Tibial nerve (tissue), 4 donors: ENCODE results near the gene PLXNB1. TPM values are rescaled to one million over a fixed set of nuclear protein-coding genes. Genes with fewer than 3 reads are reported as not detected.

Experiments
- DNase-seq, 2 donors: peaks; one replicate each; pipeline ENCODE4 v3.0.0-alpha.2; 2019; ENCODE audit warnings: low spot score in 2 of 2
- H3K27ac ChIP-seq, 4 donors: fragments of 200-600 bp; sonication (generic) in 3 of 4; one replicate each; pipeline ENCODE4 v1.5.1; 2017 to 2019; ENCODE audit warnings: mild to moderate bottlenecking in 1 of 4
- H3K27me3 ChIP-seq, 2 donors: fragments of 200-600 bp; sonication (generic) in 1 of 2; one replicate each; pipeline versions ENCODE4 v1.5.1 to v1.6.0; 2017 to 2019
- H3K36me3 ChIP-seq, 3 donors: fragments of 200-600 bp; sonication (generic); one replicate each; pipeline ENCODE4 v1.5.1; 2018 to 2019
- H3K4me1 ChIP-seq, 4 donors: fragments of 200-600 bp; sonication (generic) in 3 of 4; one replicate each; pipeline ENCODE4 v1.5.1; 2017 to 2019
- H3K4me3 ChIP-seq, 4 donors: fragments of 200-600 bp; sonication (generic) in 3 of 4; one replicate each; pipeline ENCODE4 v1.5.1; 2017 to 2019; ENCODE audit warnings: mild to moderate bottlenecking in 1 of 4, moderate library complexity in 1 of 4
- H3K9me3 ChIP-seq, 4 donors: fragments of 200-600 bp; sonication (generic) in 3 of 4; one replicate each; pipeline ENCODE4 v1.5.1; 2017 to 2019
- CTCF ChIP-seq, 5 experiments: fragments of 200-600 bp in 3 of 5; fragments of 450-650 bp in 2 of 5; sonication (generic) in 3 of 5; IDR thresholded peaks; one replicate each; pipeline ENCODE4 v1.5.1; 2016 to 2019; ENCODE audit warnings: antibody characterized with exemption in 5 of 5, mild to moderate bottlenecking in 3 of 5, moderate library complexity in 2 of 5
- EP300 ChIP-seq, 2 donors: sonication (generic); formaldehyde crosslinking; IDR thresholded peaks; one replicate each; pipeline ENCODE4 v1.6.1; 2017; ENCODE audit warnings: antibody characterized with exemption in 2 of 2, mild to moderate bottlenecking in 1 of 2
- POLR2A ChIP-seq, 2 donors: fragments of 450-650 bp; IDR thresholded peaks; one replicate each; pipeline ENCODE4 v1.6.1; 2017; ENCODE audit warnings: antibody characterized with exemption in 2 of 2, mild to moderate bottlenecking in 2 of 2, moderate library complexity in 2 of 2
- WGBS, 2 donors: methylation state at CpG; one replicate each; pipeline ENCODE4 v1.1.5; 2018; 5-methylcytosine and 5-hydroxymethylcytosine counted together
- total RNA-seq, 4 donors: library from RNA; depleted of rRNA; stranded (reverse); fragments of >200 nt; gene quantifications; one replicate each; pipeline ENCODE4 v1.1.0, GENCODE V29; 2016

The PLXNB1 gene
- total RNA-seq, 4 donors from 2014 or later: 216 to 379 (median 339) TPM

- Histone ChIP-seq H3K27ac (peak overlapping the region in 1 of 4 donors; percentile 47), H3K4me3 (no peak overlapping the region), H3K36me3 (peaks cover 0 to 19% (median 0%) of the 10 kb centered on the region in 3 donors), H3K27me3 (no peaks in the 10 kb centered on the region), H3K4me1 (peaks cover 0 to 21% (median 10%) of the 10 kb centered on the region in 4 donors), H3K9me3 (no peaks in the 10 kb centered on the region)
- TF ChIP-seq EP300 (IDR thresholded peaks at IDR 0.05) (no peak), POLR2A (IDR thresholded peaks at IDR 0.05) (no peak), CTCF (IDR thresholded peaks at IDR 0.05) (no peak)
- DNase-seq: no peak
- 56 to 71% methylated on average over 4 of the region's 4 CpGs for WGBS, 2 donors
Observed at GRCh38 chr3:48399387-48400172, 30.3 kb downstream of the PLXNB1 start.

GRCh38 chr3:48398701-48399386 is 31.0 kb downstream of the PLXNB1 start:
- peaks cover 0 to 12% (median 0%) of the 10 kb centered on the region in 3 donors for H3K36me3 ChIP-seq
- H3K27me3 ChIP-seq: no peaks in the 10 kb centered on the region
- no peak overlapping the region for H3K4me3 ChIP-seq
- DNase-seq: no peak
- WGBS, 2 donors: 54 to 65% methylated on average over 11 of the region's 11 CpGs
- peaks cover 0 to 21% (median 10%) of the 10 kb centered on the region in 4 donors for H3K4me1 ChIP-seq
- peak overlapping the region in 1 of 4 donors; percentile 47 for H3K27ac ChIP-seq
- H3K9me3 ChIP-seq: no peaks in the 10 kb centered on the region
- no peak for TF ChIP-seq POLR2A (IDR thresholded peaks at IDR 0.05)
- TF ChIP-seq EP300 (IDR thresholded peaks at IDR 0.05): no peak
- TF ChIP-seq CTCF (IDR thresholded peaks at IDR 0.05): no peak

- Histone ChIP-seq H3K9me3 (no peaks in the 10 kb centered on the region), H3K36me3 (peaks cover 0 to 4% (median 0%) of the 10 kb centered on the region in 3 donors), H3K27ac (no peak overlapping the region), H3K4me3 (no peak overlapping the region), H3K4me1 (peaks cover 0 to 21% (median 10%) of the 10 kb centered on the region in 4 donors), H3K27me3 (no peaks in the 10 kb centered on the region)
- DNase-seq: no peak
- WGBS, 2 donors: 59 to 60% methylated on average over 7 of the region's 9 CpGs
- TF ChIP-seq POLR2A (IDR thresholded peaks at IDR 0.05): no peak
- TF ChIP-seq EP300 (IDR thresholded peaks at IDR 0.05): no peak
- no peak for TF ChIP-seq CTCF (IDR thresholded peaks at IDR 0.05)
Observed at GRCh38 chr3:48397767-48398681, 31.9 kb downstream of the PLXNB1 start.

- TF ChIP-seq POLR2A (IDR thresholded peaks at IDR 0.05) (no peak), CTCF (IDR thresholded peaks at IDR 0.05) (no peak), EP300 (IDR thresholded peaks at IDR 0.05) (no peak)
- Histone ChIP-seq H3K36me3 (no peaks in the 10 kb centered on the region), H3K4me1 (no peaks in the 10 kb centered on the region), H3K27ac (no peak overlapping the region), H3K9me3 (no peaks in the 10 kb centered on the region), H3K27me3 (no peaks in the 10 kb centered on the region), H3K4me3 (no peak overlapping the region)
- no peak for DNase-seq
- WGBS, 2 donors: 60 to 67% methylated on average over 3 of the region's 3 CpGs
Observed at GRCh38 chr3:48395714-48396113, 34.2 kb downstream of the PLXNB1 start.
